NK-92 (cell line): ENCODE results near the gene GALNT14.

ENCODE experiments used
- DNase-seq: peaks from one replicate; lab custom pipeline; 2025; ENCODE audit not compliant: unreplicated experiment; lab: John Stamatoyannopoulos, UW

Gene GALNT14

GRCh38 chr2:31016648-31017047 lies 121.6 kb downstream of the GALNT14 start:
- no peak for DNase-seq

GRCh38 chr2:31014516-31014915 lies 123.7 kb downstream of the GALNT14 start:
- no peak for DNase-seq

- no peak for DNase-seq
Observed at GRCh38 chr2:31013301-31013700, 124.9 kb downstream of the GALNT14 start.

- no peak for DNase-seq
Observed at GRCh38 chr2:31012406-31012805, 125.8 kb downstream of the GALNT14 start.

GRCh38 chr2:31011587-31011986 lies 126.7 kb downstream of the GALNT14 start:
- no peak for DNase-seq

- DNase-seq: no peak
Observed at GRCh38 chr2:31008561-31009114, 129.6 kb downstream of the GALNT14 start.

- DNase-seq: no peak
Observed at GRCh38 chr2:31004257-31004656, 134.0 kb downstream of the GALNT14 start.

- DNase-seq: no peak
Observed at GRCh38 chr2:31003749-31004148, 134.5 kb downstream of the GALNT14 start.

- DNase-seq: no peak
Observed at GRCh38 chr2:31002537-31003150, 135.6 kb downstream of the GALNT14 start.

GRCh38 chr2:31000970-31001369 lies 137.3 kb downstream of the GALNT14 start:
- DNase-seq: no peak

- no peak for DNase-seq
Observed at GRCh38 chr2:30998672-30999071, 139.6 kb downstream of the GALNT14 start.

- DNase-seq: no peak
Observed at GRCh38 chr2:30997979-30998378, 140.3 kb downstream of the GALNT14 start.

GRCh38 chr2:30994227-30995056 lies 143.8 kb downstream of the GALNT14 start:
- DNase-seq: no peak

GRCh38 chr2:30992781-30993180 lies 145.5 kb downstream of the GALNT14 start:
- no peak for DNase-seq

GRCh38 chr2:30990671-30991070 lies 147.6 kb downstream of the GALNT14 start:
- no peak for DNase-seq

GRCh38 chr2:30990176-30990575 lies 148.1 kb downstream of the GALNT14 start:
- no peak for DNase-seq

GRCh38 chr2:30989746-30990145 lies 148.5 kb downstream of the GALNT14 start:
- DNase-seq: no peak

GRCh38 chr2:30987566-30987965 lies 150.7 kb downstream of the GALNT14 start:
- no peak for DNase-seq

GRCh38 chr2:30986231-30986580 lies 152.0 kb downstream of the GALNT14 start:
- DNase-seq: no peak

GRCh38 chr2:30985493-30986230 lies 152.6 kb downstream of the GALNT14 start:
- DNase-seq: no peak

GRCh38 chr2:30984148-30984547 lies 154.1 kb downstream of the GALNT14 start:
- no peak for DNase-seq

- DNase-seq: no peak
Observed at GRCh38 chr2:30981510-30981909, 156.7 kb downstream of the GALNT14 start.
